ENCODE data around the gene AMOTL1. TPM values are rescaled to one million over a fixed set of nuclear protein-coding genes. Genes with fewer than 3 reads are reported as not detected.
A peak's percentile ranks its signal among the peaks of the same experiment; 100 is the strongest.

AMOTL1 gene
- total RNA-seq, 2 donors from 2014 or later: 56.7 to 59.5 TPM

DNA sequence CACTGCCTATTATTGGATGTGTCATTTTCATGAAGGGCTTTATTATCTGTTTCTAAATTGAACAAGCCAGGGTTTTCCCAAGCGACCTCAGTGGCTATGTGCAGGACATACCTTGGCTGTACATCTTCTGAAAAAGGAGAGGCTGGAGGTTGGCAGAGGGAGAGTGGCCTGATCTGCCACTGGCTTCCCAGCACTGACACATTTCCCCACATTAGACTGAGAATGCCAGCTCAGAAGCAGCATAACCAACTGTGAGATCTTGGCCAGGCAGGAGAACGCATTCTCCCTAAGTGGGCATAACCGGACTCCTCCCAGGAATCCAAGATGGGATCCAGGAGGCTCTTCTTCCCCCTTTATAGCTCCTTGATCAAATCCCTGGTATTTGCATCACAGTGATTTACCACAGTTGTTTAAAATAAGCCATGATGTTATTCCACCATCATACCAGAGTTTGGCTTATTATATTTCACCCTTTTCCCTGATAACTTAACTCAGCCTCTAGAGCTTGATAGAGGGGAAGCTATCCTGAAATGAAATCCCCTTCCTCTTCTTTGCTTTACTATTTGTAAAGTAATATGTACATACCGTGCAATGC lies 33.8 kb downstream of the AMOTL1 start:
- peak overlapping the region; percentile 61 to 79 for H3K27ac ChIP-seq
- no peaks in the 10 kb centered on the region for H3K9me3 ChIP-seq
- no peaks in the 10 kb centered on the region for H3K27me3 ChIP-seq
- H3K4me1 ChIP-seq: peaks cover 0 to 93% of the 10 kb centered on the region in 2 donors
- H3K36me3 ChIP-seq: peaks cover 19% of the 10 kb centered on the region
- TF ChIP-seq, protein P1, sequence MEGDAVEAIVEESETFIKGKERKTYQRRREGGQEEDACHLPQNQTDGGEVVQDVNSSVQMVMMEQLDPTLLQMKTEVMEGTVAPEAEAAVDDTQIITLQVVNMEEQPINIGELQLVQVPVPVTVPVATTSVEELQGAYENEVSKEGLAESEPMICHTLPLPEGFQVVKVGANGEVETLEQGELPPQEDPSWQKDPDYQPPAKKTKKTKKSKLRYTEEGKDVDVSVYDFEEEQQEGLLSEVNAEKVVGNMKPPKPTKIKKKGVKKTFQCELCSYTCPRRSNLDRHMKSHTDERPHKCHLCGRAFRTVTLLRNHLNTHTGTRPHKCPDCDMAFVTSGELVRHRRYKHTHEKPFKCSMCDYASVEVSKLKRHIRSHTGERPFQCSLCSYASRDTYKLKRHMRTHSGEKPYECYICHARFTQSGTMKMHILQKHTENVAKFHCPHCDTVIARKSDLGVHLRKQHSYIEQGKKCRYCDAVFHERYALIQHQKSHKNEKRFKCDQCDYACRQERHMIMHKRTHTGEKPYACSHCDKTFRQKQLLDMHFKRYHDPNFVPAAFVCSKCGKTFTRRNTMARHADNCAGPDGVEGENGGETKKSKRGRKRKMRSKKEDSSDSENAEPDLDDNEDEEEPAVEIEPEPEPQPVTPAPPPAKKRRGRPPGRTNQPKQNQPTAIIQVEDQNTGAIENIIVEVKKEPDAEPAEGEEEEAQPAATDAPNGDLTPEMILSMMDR (IDR thresholded peaks at IDR 0.05): no peak
- H3K4me3 ChIP-seq: no peak overlapping the region
- no peak for DNase-seq (ENCODE audit: low spot score)

DNA sequence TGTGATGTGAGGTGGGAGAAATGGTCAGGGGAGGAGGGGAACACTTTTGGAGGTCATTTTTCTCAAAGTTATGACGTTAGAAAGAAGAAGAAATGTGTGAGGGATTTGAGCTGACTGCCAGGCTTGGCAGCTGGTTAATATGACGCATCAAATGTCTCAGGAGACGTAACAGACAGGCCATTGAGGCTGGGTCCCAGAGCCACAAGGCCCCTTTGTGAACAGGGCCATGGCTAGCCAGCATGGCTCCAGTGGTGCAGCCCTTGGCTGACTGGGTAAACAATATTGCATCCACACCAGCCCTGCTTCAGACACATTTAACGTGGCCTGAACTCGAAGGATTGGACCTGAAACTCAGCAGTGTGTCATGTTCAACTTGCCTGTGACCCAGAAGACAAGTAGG lies 34.3 kb downstream of the AMOTL1 start:
- Histone ChIP-seq H3K4me1 (peaks cover 0 to 90% of the 10 kb centered on the region in 2 donors), H3K27me3 (no peaks in the 10 kb centered on the region), H3K36me3 (peaks cover 19% of the 10 kb centered on the region), H3K27ac (peak overlapping the region; percentile 61 to 79), H3K4me3 (no peak overlapping the region), H3K9me3 (no peaks in the 10 kb centered on the region)
- TF ChIP-seq, protein P1 (IDR thresholded peaks at IDR 0.05): no peak
- DNase-seq (ENCODE audit: low spot score): no peak

DNA sequence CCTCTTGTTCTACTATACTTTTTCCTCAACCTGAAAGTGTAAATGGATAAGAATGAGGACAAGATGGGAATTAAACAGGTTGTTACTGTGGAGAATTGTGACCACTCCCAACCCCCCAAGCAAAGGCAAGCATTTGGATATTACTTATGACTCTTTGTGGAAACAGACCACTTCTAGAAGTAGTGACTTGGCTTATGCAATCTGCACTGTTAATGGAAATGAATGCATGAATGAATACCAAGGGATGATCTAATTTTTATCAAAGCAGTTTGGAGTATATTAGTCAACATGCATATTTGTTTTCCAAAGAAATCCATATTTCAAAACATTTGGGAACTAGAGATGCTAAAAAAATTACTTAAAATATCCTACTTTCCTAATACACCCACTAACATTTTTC lies 35.3 kb downstream of the AMOTL1 start:
- no peaks in the 10 kb centered on the region for H3K27me3 ChIP-seq
- DNase-seq (ENCODE audit: low spot score): no peak
- peaks cover 19% of the 10 kb centered on the region for H3K36me3 ChIP-seq
- TF ChIP-seq, protein P1 (IDR thresholded peaks at IDR 0.05): no peak
- no peaks in the 10 kb centered on the region for H3K9me3 ChIP-seq
- H3K4me3 ChIP-seq: no peak overlapping the region
- H3K27ac ChIP-seq: peak overlapping the region in 1 of 2 donors; percentile 79
- H3K4me1 ChIP-seq: peaks cover 0 to 83% of the 10 kb centered on the region in 2 donors

DNA sequence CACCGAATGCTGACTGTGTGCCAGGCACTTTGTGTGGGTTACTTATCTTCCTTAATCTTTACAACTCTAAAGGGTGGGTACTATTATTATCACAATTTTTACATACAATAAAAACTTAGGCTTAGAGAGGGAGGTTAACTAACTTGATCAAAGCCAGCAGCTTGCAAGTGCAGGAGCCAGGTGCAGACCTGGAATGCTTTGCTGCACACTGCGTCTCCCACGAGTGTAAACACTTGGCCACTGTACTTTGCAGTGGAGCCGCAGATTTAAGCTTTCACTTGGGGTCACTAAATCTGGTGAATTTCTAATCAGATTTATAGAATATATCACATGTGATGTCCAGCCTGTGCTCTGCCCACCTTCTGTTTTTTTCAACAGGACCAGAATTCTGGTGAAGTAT lies 36.7 kb downstream of the AMOTL1 start:
- Histone ChIP-seq H3K27me3 (no peaks in the 10 kb centered on the region), H3K9me3 (no peaks in the 10 kb centered on the region), H3K36me3 (peaks cover 12% of the 10 kb centered on the region), H3K4me1 (peaks cover 0 to 73% of the 10 kb centered on the region in 2 donors), H3K4me3 (no peak overlapping the region), H3K27ac (peak overlapping the region; percentile 35 to 42)
- DNase-seq (ENCODE audit: low spot score): no peak
- TF ChIP-seq, protein P1 (IDR thresholded peaks at IDR 0.05): no peak

DNA sequence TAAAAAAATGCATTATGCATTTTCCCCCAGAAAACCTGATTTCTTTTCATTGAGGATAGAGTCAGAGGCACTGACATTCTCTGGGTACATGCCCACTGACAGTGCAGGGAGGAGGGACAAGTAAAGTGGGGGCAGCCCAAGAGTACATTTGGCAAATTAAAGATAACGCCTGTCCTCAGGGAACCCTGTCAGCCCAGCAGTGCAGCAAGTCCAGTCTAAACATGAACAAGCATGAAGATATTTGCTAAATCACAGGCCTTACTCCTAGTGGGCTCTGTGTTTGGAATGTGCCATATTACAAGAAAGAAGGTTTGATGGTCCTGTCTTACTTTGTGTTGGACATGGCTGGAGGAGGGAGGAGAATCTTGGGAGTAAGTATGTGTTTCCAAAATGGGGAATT lies 37.9 kb downstream of the AMOTL1 start:
- peak overlapping the region; percentile 35 to 42 for H3K27ac ChIP-seq
- H3K27me3 ChIP-seq: no peaks in the 10 kb centered on the region
- H3K4me3 ChIP-seq: no peak overlapping the region
- H3K36me3 ChIP-seq: peaks cover 7% of the 10 kb centered on the region
- H3K9me3 ChIP-seq: no peaks in the 10 kb centered on the region
- no peak for DNase-seq (ENCODE audit: low spot score)
- TF ChIP-seq, protein P1 (IDR thresholded peaks at IDR 0.05): no peak
- peaks cover 0 to 66% of the 10 kb centered on the region in 2 donors for H3K4me1 ChIP-seq

DNA sequence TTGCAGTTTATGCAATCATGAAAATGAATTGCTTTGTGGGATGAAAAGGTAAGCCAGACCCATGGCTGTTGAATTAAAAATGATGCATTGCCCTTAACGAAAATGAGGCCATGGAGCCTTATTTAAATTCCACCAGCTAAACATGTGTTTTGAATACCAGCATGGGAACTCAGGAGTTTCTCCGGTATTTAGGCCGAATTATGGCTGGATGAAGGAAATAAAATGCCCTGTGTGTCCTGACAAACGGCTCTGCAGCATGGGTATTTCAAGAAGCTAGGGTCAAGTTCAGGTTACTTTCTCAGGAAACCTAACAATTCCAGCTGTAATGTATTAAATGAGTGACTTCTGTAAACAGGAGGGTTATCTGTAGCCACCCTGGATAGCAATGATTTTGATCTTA lies 38.3 kb downstream of the AMOTL1 start:
- Histone ChIP-seq H3K27me3 (no peaks in the 10 kb centered on the region), H3K36me3 (peaks cover 7% of the 10 kb centered on the region), H3K9me3 (no peaks in the 10 kb centered on the region), H3K27ac (peak overlapping the region in 1 of 2 donors; percentile 12), H3K4me1 (peaks cover 0 to 62% of the 10 kb centered on the region in 2 donors), H3K4me3 (no peak overlapping the region)
- DNase-seq (ENCODE audit: low spot score): no peak
- TF ChIP-seq, protein P1 (IDR thresholded peaks at IDR 0.05): no peak

Data from right atrium auricular region (tissue), 2 donors.